ENCODE results near the gene CDC5L. TPM values are rescaled to one million over a fixed set of nuclear protein-coding genes. Genes with fewer than 3 reads are reported as not detected.

The CDC5L gene
- total RNA-seq, 1 donor from 2014 or later, result 17.3 TPM

- H3K27ac Mint-ChIP-seq (ENCODE audit: unreplicated experiment), result no peak overlapping the region
- no peaks in the 10 kb centered on the region for H3K4me1 Mint-ChIP-seq (ENCODE audit: unreplicated experiment)
- no peak for DNase-seq (ENCODE audit: low spot score)
- no peak overlapping the region for H3K4me3 Mint-ChIP-seq (ENCODE audit: unreplicated experiment)
- peaks cover 14% of the 10 kb centered on the region for H3K36me3 Mint-ChIP-seq (ENCODE audit: low read depth, unreplicated experiment)
- H3K9me3 Mint-ChIP-seq (ENCODE audit: unreplicated experiment), result no peaks in the 10 kb centered on the region
- no peaks in the 10 kb centered on the region for H3K27me3 Mint-ChIP-seq (ENCODE audit: unreplicated experiment)
- no peak for TF ChIP-seq CTCF (IDR thresholded peaks at IDR 0.05; ENCODE audit: unreplicated experiment)
Observed at GRCh38 chr6:44422531-44422930, 35.0 kb downstream of the CDC5L start.

- H3K27ac Mint-ChIP-seq (ENCODE audit: unreplicated experiment), result no peak overlapping the region
- H3K4me3 Mint-ChIP-seq (ENCODE audit: unreplicated experiment), result peak overlapping the region; percentile 43
- no peak for TF ChIP-seq CTCF (IDR thresholded peaks at IDR 0.05; ENCODE audit: unreplicated experiment)
- peaks cover 14% of the 10 kb centered on the region for H3K36me3 Mint-ChIP-seq (ENCODE audit: low read depth, unreplicated experiment)
- H3K4me1 Mint-ChIP-seq (ENCODE audit: unreplicated experiment), result no peaks in the 10 kb centered on the region
- no peaks in the 10 kb centered on the region for H3K9me3 Mint-ChIP-seq (ENCODE audit: unreplicated experiment)
- H3K27me3 Mint-ChIP-seq (ENCODE audit: unreplicated experiment), result no peaks in the 10 kb centered on the region
- no peak for DNase-seq (ENCODE audit: low spot score)
Observed at GRCh38 chr6:44423306-44423705, 35.8 kb downstream of the CDC5L start.

- Mint-ChIP-seq H3K9me3 (ENCODE audit: unreplicated experiment) (no peaks in the 10 kb centered on the region), H3K36me3 (ENCODE audit: low read depth, unreplicated experiment) (peaks cover 9% of the 10 kb centered on the region), H3K4me1 (ENCODE audit: unreplicated experiment) (no peaks in the 10 kb centered on the region), H3K4me3 (ENCODE audit: unreplicated experiment) (no peak overlapping the region), H3K27ac (ENCODE audit: unreplicated experiment) (no peak overlapping the region), H3K27me3 (ENCODE audit: unreplicated experiment) (no peaks in the 10 kb centered on the region)
- no peak for DNase-seq (ENCODE audit: low spot score)
- TF ChIP-seq CTCF (IDR thresholded peaks at IDR 0.05; ENCODE audit: unreplicated experiment), result no peak
Observed at GRCh38 chr6:44425951-44426350, 38.4 kb downstream of the CDC5L start.

GRCh38 chr6:44428682-44429081, 41.2 kb downstream of the CDC5L start:
- Mint-ChIP-seq H3K9me3 (ENCODE audit: unreplicated experiment) (no peaks in the 10 kb centered on the region), H3K27ac (ENCODE audit: unreplicated experiment) (no peak overlapping the region), H3K4me1 (ENCODE audit: unreplicated experiment) (no peaks in the 10 kb centered on the region), H3K36me3 (ENCODE audit: low read depth, unreplicated experiment) (peaks cover 8% of the 10 kb centered on the region), H3K4me3 (ENCODE audit: unreplicated experiment) (no peak overlapping the region), H3K27me3 (ENCODE audit: unreplicated experiment) (no peaks in the 10 kb centered on the region)
- TF ChIP-seq CTCF (IDR thresholded peaks at IDR 0.05; ENCODE audit: unreplicated experiment), result no peak
- DNase-seq (ENCODE audit: low spot score), result no peak

- Mint-ChIP-seq H3K36me3 (ENCODE audit: low read depth, unreplicated experiment) (peaks cover 6% of the 10 kb centered on the region), H3K27me3 (ENCODE audit: unreplicated experiment) (no peaks in the 10 kb centered on the region), H3K9me3 (ENCODE audit: unreplicated experiment) (no peaks in the 10 kb centered on the region), H3K4me3 (ENCODE audit: unreplicated experiment) (no peak overlapping the region), H3K27ac (ENCODE audit: unreplicated experiment) (no peak overlapping the region), H3K4me1 (ENCODE audit: unreplicated experiment) (no peaks in the 10 kb centered on the region)
- no peak for TF ChIP-seq CTCF (IDR thresholded peaks at IDR 0.05; ENCODE audit: unreplicated experiment)
- no peak for DNase-seq (ENCODE audit: low spot score)
Observed at GRCh38 chr6:44430326-44430725, 42.8 kb downstream of the CDC5L start.
